ENCODE data around the gene RNASEH2B. TPM values are rescaled to one million over a fixed set of nuclear protein-coding genes. Genes with fewer than 3 reads are reported as not detected.

The RNASEH2B gene, protein sequence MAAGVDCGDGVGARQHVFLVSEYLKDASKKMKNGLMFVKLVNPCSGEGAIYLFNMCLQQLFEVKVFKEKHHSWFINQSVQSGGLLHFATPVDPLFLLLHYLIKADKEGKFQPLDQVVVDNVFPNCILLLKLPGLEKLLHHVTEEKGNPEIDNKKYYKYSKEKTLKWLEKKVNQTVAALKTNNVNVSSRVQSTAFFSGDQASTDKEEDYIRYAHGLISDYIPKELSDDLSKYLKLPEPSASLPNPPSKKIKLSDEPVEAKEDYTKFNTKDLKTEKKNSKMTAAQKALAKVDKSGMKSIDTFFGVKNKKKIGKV
- 60.5 TPM for total RNA-seq

DNA sequence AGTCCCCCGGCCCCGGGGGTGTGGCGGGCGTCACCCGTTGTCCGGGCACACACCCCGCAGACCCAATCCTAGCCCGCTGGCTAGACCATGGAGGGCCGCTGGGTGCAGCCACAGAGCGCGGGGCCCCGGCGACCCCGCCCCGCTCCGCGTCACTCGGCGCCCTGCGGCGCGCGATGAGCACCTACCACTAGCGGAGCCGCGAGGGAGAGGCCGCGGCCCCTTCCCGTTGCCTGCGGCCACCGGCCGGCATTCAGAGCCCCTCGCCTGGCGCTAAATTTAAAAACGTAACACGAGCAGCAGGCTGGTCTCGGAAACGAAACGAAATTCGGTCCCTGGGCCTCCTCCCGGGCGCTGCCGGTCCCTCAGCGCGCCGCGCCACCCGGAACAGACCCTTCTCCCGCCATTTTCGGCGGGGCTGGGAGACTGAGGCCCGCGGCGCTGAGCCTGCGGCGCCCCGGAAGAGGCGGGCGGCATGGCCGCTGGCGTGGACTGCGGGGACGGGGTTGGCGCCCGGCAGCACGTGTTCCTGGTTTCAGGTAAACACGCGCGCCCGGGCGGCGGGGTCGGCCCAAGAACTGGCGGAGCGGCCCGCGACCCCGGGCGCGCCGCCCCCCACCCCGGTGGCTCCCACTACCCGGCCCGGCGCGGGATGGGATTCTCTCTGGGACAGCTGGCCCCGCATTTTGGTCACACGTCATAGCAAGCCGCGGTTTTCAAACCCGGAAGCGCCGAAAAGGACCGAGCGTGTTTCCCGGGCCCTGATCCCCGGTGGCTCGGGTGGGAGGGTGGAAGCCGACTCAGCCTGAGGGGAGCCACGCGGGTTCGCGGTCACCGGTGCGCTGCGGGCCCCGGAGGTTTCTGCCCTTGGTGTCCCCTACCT, at the start of gene RNASEH2B:
Gene RNASEH2B (plus strand): TSS at position 187 of the 880 bp plus-strand sequence. CDS start 286 bp downstream, at position 473.
- H3K4me1 ChIP-seq: peaks cover 12 to 20% of the 10 kb centered on the region in 2 donors
- H3K4me3 ChIP-seq: peak within 1 kb of the TSS; percentile 75 to 90
- no peaks in the 10 kb centered on the region for H3K27me3 ChIP-seq
- DNase-seq (ENCODE audit: low spot score in 2 of 2): peak in 1 of 2 donors; percentile 78
- peak within 1 kb of the TSS; percentile 80 to 92 for H3K27ac ChIP-seq
- intact Hi-C loops (cut with DNase I): loop anchor here (1.0 to 10.0 kb wide), 7 partner anchors 383 to 1545 kb away; partner anchors contain the start of genes CKAP2, KPNA3, SPRYD7 and VPS36
- TF ChIP-seq, protein P1, sequence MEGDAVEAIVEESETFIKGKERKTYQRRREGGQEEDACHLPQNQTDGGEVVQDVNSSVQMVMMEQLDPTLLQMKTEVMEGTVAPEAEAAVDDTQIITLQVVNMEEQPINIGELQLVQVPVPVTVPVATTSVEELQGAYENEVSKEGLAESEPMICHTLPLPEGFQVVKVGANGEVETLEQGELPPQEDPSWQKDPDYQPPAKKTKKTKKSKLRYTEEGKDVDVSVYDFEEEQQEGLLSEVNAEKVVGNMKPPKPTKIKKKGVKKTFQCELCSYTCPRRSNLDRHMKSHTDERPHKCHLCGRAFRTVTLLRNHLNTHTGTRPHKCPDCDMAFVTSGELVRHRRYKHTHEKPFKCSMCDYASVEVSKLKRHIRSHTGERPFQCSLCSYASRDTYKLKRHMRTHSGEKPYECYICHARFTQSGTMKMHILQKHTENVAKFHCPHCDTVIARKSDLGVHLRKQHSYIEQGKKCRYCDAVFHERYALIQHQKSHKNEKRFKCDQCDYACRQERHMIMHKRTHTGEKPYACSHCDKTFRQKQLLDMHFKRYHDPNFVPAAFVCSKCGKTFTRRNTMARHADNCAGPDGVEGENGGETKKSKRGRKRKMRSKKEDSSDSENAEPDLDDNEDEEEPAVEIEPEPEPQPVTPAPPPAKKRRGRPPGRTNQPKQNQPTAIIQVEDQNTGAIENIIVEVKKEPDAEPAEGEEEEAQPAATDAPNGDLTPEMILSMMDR (IDR thresholded peaks at IDR 0.05): no peak
- H3K9me3 ChIP-seq: no peaks in the 10 kb centered on the region
- no peaks in the 10 kb centered on the region for H3K36me3 ChIP-seq

DNA sequence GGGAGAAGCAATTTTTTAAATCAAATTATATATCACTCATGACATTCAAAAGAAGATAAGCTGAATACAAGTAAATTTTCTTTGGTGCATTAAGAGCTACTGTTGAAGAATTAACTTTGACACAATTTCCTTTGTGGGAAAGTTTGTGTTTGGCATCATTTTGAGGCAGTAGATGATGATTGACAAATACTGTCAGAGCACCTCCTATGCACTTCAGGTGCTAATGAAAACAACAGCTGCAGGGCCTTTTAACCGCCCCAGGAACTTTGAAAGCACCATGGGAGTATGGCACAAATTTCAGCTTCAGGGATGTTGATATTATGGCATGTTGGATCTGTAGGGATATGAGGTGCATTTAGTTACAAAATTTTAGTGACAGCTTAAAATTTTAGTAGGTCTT, 45.1 kb upstream of the RNASEH2B start:
- no peak for DNase-seq (ENCODE audit: low spot score in 2 of 2)
- Histone ChIP-seq H3K9me3 (no peaks in the 10 kb centered on the region), H3K4me3 (no peak overlapping the region), H3K27ac (no peak overlapping the region), H3K4me1 (no peaks in the 10 kb centered on the region), H3K27me3 (no peaks in the 10 kb centered on the region), H3K36me3 (no peaks in the 10 kb centered on the region)
- TF ChIP-seq, protein P1 (IDR thresholded peaks at IDR 0.05): no peak
- intact Hi-C loops (cut with DNase I): no loop called here

DNA sequence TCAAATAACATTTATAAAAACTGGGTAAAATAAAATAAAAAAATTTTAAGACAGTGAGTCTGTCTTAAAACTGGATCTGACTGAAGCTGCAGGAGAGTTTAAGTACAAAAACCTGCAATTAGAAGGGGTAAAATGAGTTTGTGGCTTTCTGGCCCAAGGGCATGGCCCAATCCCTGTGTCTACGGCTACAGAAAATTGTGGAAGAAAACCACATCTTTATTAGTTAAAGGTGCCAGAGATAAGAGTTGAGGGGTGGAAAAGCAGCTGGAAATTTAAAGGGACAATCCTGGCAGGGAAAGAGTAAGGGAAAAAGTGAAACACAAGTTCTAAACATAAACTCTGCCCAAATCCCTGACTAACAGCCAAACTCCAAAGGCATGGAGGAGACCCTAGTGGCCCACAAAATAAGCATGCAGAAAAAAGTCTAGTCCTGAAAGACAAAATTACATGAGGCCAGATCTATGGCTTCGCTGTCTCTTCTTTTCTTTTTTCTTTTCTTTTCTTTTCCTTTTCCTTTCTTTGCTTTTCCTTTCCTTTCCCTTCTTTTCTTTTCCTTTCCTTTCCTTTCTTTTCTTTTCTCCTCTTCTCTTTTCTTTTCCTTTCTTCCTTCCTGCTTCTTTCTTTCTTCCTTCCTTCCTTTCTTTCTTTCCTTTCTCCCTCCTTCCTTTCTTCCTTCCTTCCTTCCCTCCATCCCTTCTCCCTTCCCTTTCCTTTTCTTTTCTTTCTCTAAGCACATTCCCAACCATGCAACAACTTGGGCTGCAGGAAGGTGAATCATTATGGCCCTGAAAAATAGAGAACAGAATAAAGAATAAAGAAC, 42.6 kb upstream of the RNASEH2B start:
- DNase-seq (ENCODE audit: low spot score in 2 of 2): no peak
- Histone ChIP-seq H3K4me3 (no peak overlapping the region), H3K27me3 (no peaks in the 10 kb centered on the region), H3K36me3 (no peaks in the 10 kb centered on the region), H3K4me1 (no peaks in the 10 kb centered on the region), H3K9me3 (no peaks in the 10 kb centered on the region), H3K27ac (no peak overlapping the region)
- TF ChIP-seq, protein P1 (IDR thresholded peaks at IDR 0.05): no peak
- intact Hi-C loops (cut with DNase I): no loop called here

DNA sequence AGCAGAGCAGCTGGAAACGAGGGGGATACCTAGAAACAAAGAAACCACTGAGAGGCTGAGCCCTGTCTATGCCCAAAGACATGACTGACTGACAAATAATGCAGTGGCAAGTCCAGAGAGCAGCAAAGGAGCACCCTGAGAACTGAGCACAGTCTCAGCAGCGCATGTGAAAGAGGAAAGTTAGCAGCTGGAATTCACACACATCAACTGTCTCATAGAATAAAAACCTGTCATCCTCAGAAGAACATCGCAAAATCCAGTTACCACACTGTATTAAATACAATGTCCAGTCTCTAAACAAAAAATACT, 42.0 kb upstream of the RNASEH2B start:
- H3K27me3 ChIP-seq: no peaks in the 10 kb centered on the region
- no peaks in the 10 kb centered on the region for H3K36me3 ChIP-seq
- H3K9me3 ChIP-seq: no peaks in the 10 kb centered on the region
- no peak overlapping the region for H3K4me3 ChIP-seq
- H3K27ac ChIP-seq: no peak overlapping the region
- intact Hi-C loops (cut with DNase I): no loop called here
- TF ChIP-seq, protein P1 (IDR thresholded peaks at IDR 0.05): no peak
- H3K4me1 ChIP-seq: no peaks in the 10 kb centered on the region
- no peak for DNase-seq (ENCODE audit: low spot score in 2 of 2)

DNA sequence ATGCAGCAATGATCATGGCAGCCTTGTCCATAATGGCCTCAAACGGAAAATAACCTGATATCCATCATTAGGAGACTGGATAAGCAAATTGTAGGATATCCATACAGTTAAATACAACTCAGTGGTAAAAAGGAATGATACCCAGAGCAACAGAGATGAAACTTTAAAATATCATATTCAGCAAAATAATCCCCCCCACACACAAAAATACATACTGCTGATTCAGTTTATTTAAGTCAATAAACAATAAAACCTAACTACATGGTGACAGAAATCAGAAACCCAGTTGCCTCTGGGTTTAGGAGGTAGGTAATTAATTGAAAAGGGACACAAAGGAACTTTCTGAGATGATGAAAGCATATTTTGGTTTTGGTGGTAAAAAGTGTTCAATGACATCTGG, 38.2 kb upstream of the RNASEH2B start:
- Histone ChIP-seq H3K27me3 (no peaks in the 10 kb centered on the region), H3K4me3 (no peak overlapping the region), H3K36me3 (no peaks in the 10 kb centered on the region), H3K9me3 (no peaks in the 10 kb centered on the region), H3K27ac (no peak overlapping the region), H3K4me1 (no peaks in the 10 kb centered on the region)
- no peak for DNase-seq (ENCODE audit: low spot score in 2 of 2)
- intact Hi-C loops (cut with DNase I): no loop called here
- TF ChIP-seq, protein P1 (IDR thresholded peaks at IDR 0.05): no peak
